ENCODE measurements around the gene PRM2. TPM values are rescaled to one million over a fixed set of nuclear protein-coding genes. Genes with fewer than 3 reads are reported as not detected.

Gene PRM2
- total RNA-seq, 1 donor from 2014 or later: not detected

GRCh38 chr16:11258553-11259492 is 17.5 kb downstream of the PRM2 start:
- H3K27me3 Mint-ChIP-seq (ENCODE audit: low read depth): peaks cover 5% of the 10 kb centered on the region
- no peak overlapping the region for H3K27ac Mint-ChIP-seq (ENCODE audit: unreplicated experiment)

GRCh38 chr16:11257131-11257938 is 18.9 kb downstream of the PRM2 start:
- H3K4me3 Mint-ChIP-seq (ENCODE audit: unreplicated experiment): peak overlapping the region; percentile 95
- no peak for DNase-seq (ENCODE audit: low spot score)
- TF ChIP-seq, protein P1, sequence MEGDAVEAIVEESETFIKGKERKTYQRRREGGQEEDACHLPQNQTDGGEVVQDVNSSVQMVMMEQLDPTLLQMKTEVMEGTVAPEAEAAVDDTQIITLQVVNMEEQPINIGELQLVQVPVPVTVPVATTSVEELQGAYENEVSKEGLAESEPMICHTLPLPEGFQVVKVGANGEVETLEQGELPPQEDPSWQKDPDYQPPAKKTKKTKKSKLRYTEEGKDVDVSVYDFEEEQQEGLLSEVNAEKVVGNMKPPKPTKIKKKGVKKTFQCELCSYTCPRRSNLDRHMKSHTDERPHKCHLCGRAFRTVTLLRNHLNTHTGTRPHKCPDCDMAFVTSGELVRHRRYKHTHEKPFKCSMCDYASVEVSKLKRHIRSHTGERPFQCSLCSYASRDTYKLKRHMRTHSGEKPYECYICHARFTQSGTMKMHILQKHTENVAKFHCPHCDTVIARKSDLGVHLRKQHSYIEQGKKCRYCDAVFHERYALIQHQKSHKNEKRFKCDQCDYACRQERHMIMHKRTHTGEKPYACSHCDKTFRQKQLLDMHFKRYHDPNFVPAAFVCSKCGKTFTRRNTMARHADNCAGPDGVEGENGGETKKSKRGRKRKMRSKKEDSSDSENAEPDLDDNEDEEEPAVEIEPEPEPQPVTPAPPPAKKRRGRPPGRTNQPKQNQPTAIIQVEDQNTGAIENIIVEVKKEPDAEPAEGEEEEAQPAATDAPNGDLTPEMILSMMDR (IDR thresholded peaks at IDR 0.05): peak; percentile 89
- no peaks in the 10 kb centered on the region for H3K36me3 Mint-ChIP-seq (ENCODE audit: low read depth)
- H3K4me1 Mint-ChIP-seq (ENCODE audit: low read depth): peaks cover 30% of the 10 kb centered on the region
- H3K27me3 Mint-ChIP-seq (ENCODE audit: low read depth): peaks cover 5% of the 10 kb centered on the region
- H3K27ac Mint-ChIP-seq (ENCODE audit: unreplicated experiment): peak overlapping the region; percentile 99
- no peaks in the 10 kb centered on the region for H3K9me3 Mint-ChIP-seq (ENCODE audit: low read depth)

More at GRCh38 chr16:11258553-11259492, 17.5 kb downstream of the PRM2 start:
- DNase-seq (ENCODE audit: low spot score): no peak
- no peaks in the 10 kb centered on the region for H3K9me3 Mint-ChIP-seq (ENCODE audit: low read depth)
- no peak overlapping the region for H3K4me3 Mint-ChIP-seq (ENCODE audit: unreplicated experiment)
- H3K4me1 Mint-ChIP-seq (ENCODE audit: low read depth): peaks cover 21% of the 10 kb centered on the region
- no peaks in the 10 kb centered on the region for H3K36me3 Mint-ChIP-seq (ENCODE audit: low read depth)
- TF ChIP-seq, protein P1 (IDR thresholded peaks at IDR 0.05): no peak

GRCh38 chr16:11256661-11257130 is 19.6 kb downstream of the PRM2 start:
- H3K4me1 Mint-ChIP-seq (ENCODE audit: low read depth): peaks cover 32% of the 10 kb centered on the region
- TF ChIP-seq, protein P1 (IDR thresholded peaks at IDR 0.05): no peak
- H3K36me3 Mint-ChIP-seq (ENCODE audit: low read depth): no peaks in the 10 kb centered on the region
- peak overlapping the region; percentile 99 for H3K27ac Mint-ChIP-seq (ENCODE audit: unreplicated experiment)
- no peak for DNase-seq (ENCODE audit: low spot score)
- H3K4me3 Mint-ChIP-seq (ENCODE audit: unreplicated experiment): peak overlapping the region; percentile 95
- H3K9me3 Mint-ChIP-seq (ENCODE audit: low read depth): no peaks in the 10 kb centered on the region
- H3K27me3 Mint-ChIP-seq (ENCODE audit: low read depth): peaks cover 5% of the 10 kb centered on the region

- H3K27ac Mint-ChIP-seq (ENCODE audit: unreplicated experiment): peak within 1 kb of the TSS; percentile 99
- TF ChIP-seq, protein P1 (IDR thresholded peaks at IDR 0.05): peak; percentile 99
- H3K4me1 Mint-ChIP-seq (ENCODE audit: low read depth): peaks cover 32% of the 10 kb centered on the region
- no peak for DNase-seq (ENCODE audit: low spot score)
- H3K4me3 Mint-ChIP-seq (ENCODE audit: unreplicated experiment): peak within 1 kb of the TSS; percentile 95
- H3K9me3 Mint-ChIP-seq (ENCODE audit: low read depth): no peaks in the 10 kb centered on the region
- no peaks in the 10 kb centered on the region for H3K36me3 Mint-ChIP-seq (ENCODE audit: low read depth)
- peaks cover 5% of the 10 kb centered on the region for H3K27me3 Mint-ChIP-seq (ENCODE audit: low read depth)
These were observed 20.3 kb downstream of the PRM2 start, which contains the start of gene SOCS1 for GRCh38 chr16:11255737-11256660. Gene SOCS1 (minus strand): TSS chr16:11256204. CDS start chr16:11255478, 726 bp downstream.

Measured in chondrocyte (in vitro differentiated cells).